Measurements from ENCODE around the gene TSPEAR.

DNA sequence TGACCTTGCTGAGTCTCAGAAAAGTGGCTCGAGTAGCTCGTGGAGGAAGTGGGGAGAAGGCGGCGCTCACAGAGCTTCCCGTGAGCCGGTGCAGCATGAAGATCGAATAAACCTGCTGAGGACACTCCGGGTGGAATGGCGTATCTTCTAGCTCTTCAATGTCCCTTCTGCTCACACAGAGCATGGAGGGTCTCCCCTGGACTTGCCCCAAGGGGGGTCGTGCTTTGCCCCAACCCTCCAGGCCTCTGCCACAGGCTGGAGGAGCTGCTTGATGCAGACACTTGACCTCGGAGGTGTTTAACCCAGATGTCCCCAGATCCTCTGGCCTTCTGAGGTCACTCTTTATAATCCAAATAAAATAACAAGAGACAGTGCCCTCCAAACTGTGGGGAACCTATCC lies 16.6 kb downstream of the TSPEAR start:
- no peak for TF ChIP-seq EZH2phosphoT487 (IDR thresholded peaks at IDR 0.05; ENCODE audit: borderline replicate concordance, low read depth, low read length)
- TF ChIP-seq, protein P1, sequence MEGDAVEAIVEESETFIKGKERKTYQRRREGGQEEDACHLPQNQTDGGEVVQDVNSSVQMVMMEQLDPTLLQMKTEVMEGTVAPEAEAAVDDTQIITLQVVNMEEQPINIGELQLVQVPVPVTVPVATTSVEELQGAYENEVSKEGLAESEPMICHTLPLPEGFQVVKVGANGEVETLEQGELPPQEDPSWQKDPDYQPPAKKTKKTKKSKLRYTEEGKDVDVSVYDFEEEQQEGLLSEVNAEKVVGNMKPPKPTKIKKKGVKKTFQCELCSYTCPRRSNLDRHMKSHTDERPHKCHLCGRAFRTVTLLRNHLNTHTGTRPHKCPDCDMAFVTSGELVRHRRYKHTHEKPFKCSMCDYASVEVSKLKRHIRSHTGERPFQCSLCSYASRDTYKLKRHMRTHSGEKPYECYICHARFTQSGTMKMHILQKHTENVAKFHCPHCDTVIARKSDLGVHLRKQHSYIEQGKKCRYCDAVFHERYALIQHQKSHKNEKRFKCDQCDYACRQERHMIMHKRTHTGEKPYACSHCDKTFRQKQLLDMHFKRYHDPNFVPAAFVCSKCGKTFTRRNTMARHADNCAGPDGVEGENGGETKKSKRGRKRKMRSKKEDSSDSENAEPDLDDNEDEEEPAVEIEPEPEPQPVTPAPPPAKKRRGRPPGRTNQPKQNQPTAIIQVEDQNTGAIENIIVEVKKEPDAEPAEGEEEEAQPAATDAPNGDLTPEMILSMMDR (conservative IDR thresholded peaks at IDR 0.05; ENCODE audit: low read length), result no peak

Measured in OCI-LY7 (cell line).